ENCODE results near the gene FZD1. TPM values are rescaled to one million over a fixed set of nuclear protein-coding genes. Genes with fewer than 3 reads are reported as not detected.

The FZD1 gene
- total RNA-seq, 1 donor from 2014 or later: 0.55 TPM

GRCh38 chr7:91230503-91230902 is 33.7 kb upstream of the FZD1 start:
- no peak for ATAC-seq (ENCODE audit: low read depth)
- TF ChIP-seq, protein P1, sequence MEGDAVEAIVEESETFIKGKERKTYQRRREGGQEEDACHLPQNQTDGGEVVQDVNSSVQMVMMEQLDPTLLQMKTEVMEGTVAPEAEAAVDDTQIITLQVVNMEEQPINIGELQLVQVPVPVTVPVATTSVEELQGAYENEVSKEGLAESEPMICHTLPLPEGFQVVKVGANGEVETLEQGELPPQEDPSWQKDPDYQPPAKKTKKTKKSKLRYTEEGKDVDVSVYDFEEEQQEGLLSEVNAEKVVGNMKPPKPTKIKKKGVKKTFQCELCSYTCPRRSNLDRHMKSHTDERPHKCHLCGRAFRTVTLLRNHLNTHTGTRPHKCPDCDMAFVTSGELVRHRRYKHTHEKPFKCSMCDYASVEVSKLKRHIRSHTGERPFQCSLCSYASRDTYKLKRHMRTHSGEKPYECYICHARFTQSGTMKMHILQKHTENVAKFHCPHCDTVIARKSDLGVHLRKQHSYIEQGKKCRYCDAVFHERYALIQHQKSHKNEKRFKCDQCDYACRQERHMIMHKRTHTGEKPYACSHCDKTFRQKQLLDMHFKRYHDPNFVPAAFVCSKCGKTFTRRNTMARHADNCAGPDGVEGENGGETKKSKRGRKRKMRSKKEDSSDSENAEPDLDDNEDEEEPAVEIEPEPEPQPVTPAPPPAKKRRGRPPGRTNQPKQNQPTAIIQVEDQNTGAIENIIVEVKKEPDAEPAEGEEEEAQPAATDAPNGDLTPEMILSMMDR (IDR thresholded peaks at IDR 0.05): no peak
- DNase-seq: no peak
- H3K36me3 Mint-ChIP-seq (ENCODE audit: low read depth): no peaks in the 10 kb centered on the region
- H3K9me3 Mint-ChIP-seq: no peaks in the 10 kb centered on the region
- POLR2A ChIA-PET: no interaction called here
- CTCF ChIA-PET: no interaction called here
- peaks cover 7% of the 10 kb centered on the region for H3K27me3 Mint-ChIP-seq
- no peak overlapping the region for H3K27ac Mint-ChIP-seq
- H3K4me3 Mint-ChIP-seq: no peak overlapping the region
- H3K4me1 Mint-ChIP-seq: no peaks in the 10 kb centered on the region
- intact Hi-C loops (cut with micrococcal nuclease): no loop called here

DNA sequence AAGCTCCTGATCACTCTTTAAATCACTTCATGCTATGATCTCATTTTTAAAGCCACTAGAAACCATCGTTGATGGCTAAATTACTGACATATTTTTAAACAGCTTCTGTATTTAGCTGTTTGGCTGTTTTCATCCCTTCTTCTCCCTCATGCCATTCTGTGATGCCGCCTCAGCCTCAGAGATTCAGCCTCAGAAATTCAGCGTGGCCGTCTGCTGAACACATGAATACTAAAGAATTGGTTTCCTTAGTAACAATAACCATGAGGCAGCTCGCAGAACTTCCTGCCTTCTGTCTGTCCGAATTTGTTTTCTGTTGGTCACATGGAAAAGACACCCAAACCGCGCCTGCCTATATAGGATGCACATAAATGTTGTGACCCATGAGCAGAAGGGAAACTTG is 31.0 kb upstream of the FZD1 start:
- Mint-ChIP-seq H3K4me3 (no peak overlapping the region), H3K36me3 (ENCODE audit: low read depth) (no peaks in the 10 kb centered on the region), H3K9me3 (no peaks in the 10 kb centered on the region), H3K27me3 (peaks cover 7% of the 10 kb centered on the region), H3K4me1 (no peaks in the 10 kb centered on the region), H3K27ac (no peak overlapping the region)
- TF ChIP-seq, protein P1 (IDR thresholded peaks at IDR 0.05): no peak
- ChIA-PET CTCF (no interaction called here), POLR2A (no interaction called here)
- no peak for DNase-seq
- intact Hi-C loops (cut with micrococcal nuclease): no loop called here
- no peak for ATAC-seq (ENCODE audit: low read depth)

DNA sequence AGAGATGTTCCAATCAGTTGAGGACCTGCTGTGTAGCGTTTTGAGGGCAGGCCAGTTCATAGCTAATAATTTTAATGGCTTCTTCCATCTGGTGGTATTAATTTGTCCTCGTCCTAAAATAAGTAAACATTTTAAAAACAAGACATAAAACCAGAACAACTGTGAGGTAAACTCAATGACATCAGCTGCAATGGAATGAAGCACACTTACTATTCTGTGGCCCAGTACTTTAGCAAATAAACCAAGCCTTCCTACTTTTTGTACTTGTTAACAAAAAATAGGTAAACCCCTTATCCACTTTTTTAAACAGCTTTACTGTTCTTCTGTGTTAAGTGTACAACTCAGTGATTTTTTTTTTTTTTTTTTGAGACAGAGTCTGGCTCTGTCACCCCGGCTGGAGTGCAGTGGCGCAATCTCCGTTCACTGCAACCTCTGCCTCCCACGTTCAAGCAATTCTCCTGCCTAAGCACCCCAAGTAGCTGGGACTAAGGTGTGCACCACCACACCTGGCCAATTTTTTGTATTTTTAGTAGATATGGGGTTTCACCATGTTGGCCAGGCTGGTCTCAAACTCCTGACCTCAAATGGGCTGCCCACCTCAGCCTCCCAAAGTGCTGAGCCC is 28.9 kb upstream of the FZD1 start:
- DNase-seq: no peak
- peaks cover 9% of the 10 kb centered on the region for H3K27me3 Mint-ChIP-seq
- TF ChIP-seq, protein P1 (IDR thresholded peaks at IDR 0.05): no peak
- H3K27ac Mint-ChIP-seq: no peak overlapping the region
- H3K36me3 Mint-ChIP-seq (ENCODE audit: low read depth): no peaks in the 10 kb centered on the region
- CTCF ChIA-PET: no interaction called here
- POLR2A ChIA-PET: no interaction called here
- no peaks in the 10 kb centered on the region for H3K9me3 Mint-ChIP-seq
- H3K4me3 Mint-ChIP-seq: no peak overlapping the region
- no peaks in the 10 kb centered on the region for H3K4me1 Mint-ChIP-seq
- ATAC-seq (ENCODE audit: low read depth): no peak
- intact Hi-C loops (cut with micrococcal nuclease): no loop called here

- Mint-ChIP-seq H3K27me3 (peaks cover 7% of the 10 kb centered on the region), H3K9me3 (no peaks in the 10 kb centered on the region), H3K27ac (no peak overlapping the region), H3K36me3 (ENCODE audit: low read depth) (no peaks in the 10 kb centered on the region), H3K4me1 (no peaks in the 10 kb centered on the region), H3K4me3 (no peak overlapping the region)
- POLR2A ChIA-PET: no interaction called here
- CTCF ChIA-PET: no interaction called here
- intact Hi-C loops (cut with micrococcal nuclease): no loop called here
- no peak for DNase-seq
- TF ChIP-seq, protein P1 (IDR thresholded peaks at IDR 0.05): no peak
- no peak for ATAC-seq (ENCODE audit: low read depth)
Measured at GRCh38 chr7:91239171-91239604, 25.0 kb upstream of the FZD1 start.

- no peaks in the 10 kb centered on the region for H3K9me3 Mint-ChIP-seq
- no peaks in the 10 kb centered on the region for H3K4me1 Mint-ChIP-seq
- H3K36me3 Mint-ChIP-seq (ENCODE audit: low read depth): no peaks in the 10 kb centered on the region
- ATAC-seq (ENCODE audit: low read depth) (no peak), DNase-seq (no peak)
- H3K27ac Mint-ChIP-seq: no peak overlapping the region
- no peak overlapping the region for H3K4me3 Mint-ChIP-seq
- intact Hi-C loops (cut with micrococcal nuclease): no loop called here
- TF ChIP-seq, protein P1 (IDR thresholded peaks at IDR 0.05): no peak
- CTCF ChIA-PET: no interaction called here
- POLR2A ChIA-PET: no interaction called here
- H3K27me3 Mint-ChIP-seq: peaks cover 6% of the 10 kb centered on the region
Measured at GRCh38 chr7:91239772-91240171, 24.5 kb upstream of the FZD1 start.
